Keratinocyte (primary cell): ENCODE measurements around the gene SERPINE2.

Source experiments
- CTCF ChIP-seq, 3 experiments: IDR thresholded peaks in 1 of 3; conservative IDR thresholded peaks in 1 of 3; optimal IDR thresholded peaks in 1 of 3; 2 replicates in 2 of 3; 3 replicates in 1 of 3; pipeline versions ENCODE3 to v1.5.1; 2011; ENCODE audit warnings: low read length in 3 of 3, mild to moderate bottlenecking in 3 of 3, moderate library complexity in 2 of 3, control low read depth in 1 of 3, inconsistent platforms in 1 of 3; ENCODE audit not compliant: insufficient read depth in 2 of 3; ENCODE audit errors: extremely low read depth in 1 of 3
- EZH2 ChIP-seq: IDR thresholded peaks from one replicate; pipeline ENCODE4 v1.6.1; 2012; ENCODE audit warnings: inconsistent platforms, mild to moderate bottlenecking, low read length, moderate library complexity

- no peak for TF ChIP-seq CTCF (optimal IDR thresholded peaks at IDR 0.05 in 1 of 3, IDR thresholded peaks at IDR 0.05 in 1 of 3, conservative IDR thresholded peaks at IDR 0.05 in 1 of 3; ENCODE audit: extremely low read depth in 1 of 3, insufficient read depth in 2 of 3, low read length in 3 of 3)
- TF ChIP-seq EZH2: no peak
These were observed 1.7 kb upstream of the SERPINE2 start for GRCh38 chr2:224040753-224041152.
